ENCODE data around the gene CLASRP.

CLASRP gene

GRCh38 chr19:45037393-45038169, 1.3 kb upstream of the CLASRP start:
- TF ChIP-seq TOX (CRISPR knock-in tag; IDR thresholded peaks at IDR 0.05; ENCODE audit: borderline replicate concordance) (no peak), POU6F1 (CRISPR knock-in tag; IDR thresholded peaks at IDR 0.05; ENCODE audit: borderline replicate concordance, low read depth) (no peak), ZNF8 (CRISPR knock-in tag; IDR thresholded peaks at IDR 0.05) (no peak), SNAI2 (CRISPR knock-in tag; IDR thresholded peaks at IDR 0.05) (no peak), ZFP30 (CRISPR knock-in tag; IDR thresholded peaks at IDR 0.05) (no peak), RARB (CRISPR knock-in tag; IDR thresholded peaks at IDR 0.05) (no peak), GLIS3 (CRISPR knock-in tag; IDR thresholded peaks at IDR 0.05) (no peak), ISL1 (CRISPR knock-in tag; IDR thresholded peaks at IDR 0.05) (no peak), BACH2 (CRISPR knock-in tag; IDR thresholded peaks at IDR 0.05; ENCODE audit: borderline replicate concordance) (no peak), ESRRG (CRISPR knock-in tag; IDR thresholded peaks at IDR 0.05) (no peak), TCF4 (CRISPR knock-in tag; IDR thresholded peaks at IDR 0.05; ENCODE audit: borderline replicate concordance) (no peak)
- no peak for ATAC-seq

- no peak for ATAC-seq
- TF ChIP-seq CREB5 (CRISPR knock-in tag; IDR thresholded peaks at IDR 0.05; ENCODE audit: low read depth): no peak
- TF ChIP-seq ESRRG (CRISPR knock-in tag; IDR thresholded peaks at IDR 0.05): no peak
Measured at GRCh38 chr19:45040059-45040771, 1.4 kb downstream of the CLASRP start.

GRCh38 chr19:45041125-45041524, 2.3 kb downstream of the CLASRP start:
- ATAC-seq: no peak
- TF ChIP-seq PATZ1 (CRISPR knock-in tag; IDR thresholded peaks at IDR 0.05; ENCODE audit: borderline replicate concordance) (no peak), TOX (CRISPR knock-in tag; IDR thresholded peaks at IDR 0.05; ENCODE audit: borderline replicate concordance) (no peak), ESRRG (CRISPR knock-in tag; IDR thresholded peaks at IDR 0.05) (no peak), CSDC2 (CRISPR knock-in tag; IDR thresholded peaks at IDR 0.05) (no peak), BACH2 (CRISPR knock-in tag; IDR thresholded peaks at IDR 0.05; ENCODE audit: borderline replicate concordance) (no peak), POU6F1 (CRISPR knock-in tag; IDR thresholded peaks at IDR 0.05; ENCODE audit: borderline replicate concordance, low read depth) (no peak), SNAI2 (CRISPR knock-in tag; IDR thresholded peaks at IDR 0.05) (no peak), GLIS3 (CRISPR knock-in tag; IDR thresholded peaks at IDR 0.05) (no peak), ZNF8 (CRISPR knock-in tag; IDR thresholded peaks at IDR 0.05) (no peak), ISL1 (CRISPR knock-in tag; IDR thresholded peaks at IDR 0.05) (no peak), OSR1 (CRISPR knock-in tag; IDR thresholded peaks at IDR 0.05) (no peak), RARB (CRISPR knock-in tag; IDR thresholded peaks at IDR 0.05) (no peak)

- ATAC-seq: no peak; the same call in 2 of the 3 replicates
- TF ChIP-seq ZC3H10 (CRISPR knock-in tag; IDR thresholded peaks at IDR 0.05) (no peak), TOX (CRISPR knock-in tag; IDR thresholded peaks at IDR 0.05; ENCODE audit: borderline replicate concordance) (no peak), ZNF8 (CRISPR knock-in tag; IDR thresholded peaks at IDR 0.05) (no peak), ZFP3 (CRISPR knock-in tag; IDR thresholded peaks at IDR 0.05) (no peak), ISL1 (CRISPR knock-in tag; IDR thresholded peaks at IDR 0.05) (no peak), SNAI2 (CRISPR knock-in tag; IDR thresholded peaks at IDR 0.05) (no peak), BACH2 (CRISPR knock-in tag; IDR thresholded peaks at IDR 0.05; ENCODE audit: borderline replicate concordance) (no peak)
Measured at GRCh38 chr19:45045671-45046353, 7.0 kb downstream of the CLASRP start.

Measured in SK-N-SH treated with all-trans-retinoic acid at 6 μM for 48 hours (cell line).